ENCODE results near the gene CAMKMT. TPM values are rescaled to one million over a fixed set of nuclear protein-coding genes. Genes with fewer than 3 reads are reported as not detected.

Gene CAMKMT
- total RNA-seq, 1 experiment from 2014 or later, result 2.7 TPM

DNA sequence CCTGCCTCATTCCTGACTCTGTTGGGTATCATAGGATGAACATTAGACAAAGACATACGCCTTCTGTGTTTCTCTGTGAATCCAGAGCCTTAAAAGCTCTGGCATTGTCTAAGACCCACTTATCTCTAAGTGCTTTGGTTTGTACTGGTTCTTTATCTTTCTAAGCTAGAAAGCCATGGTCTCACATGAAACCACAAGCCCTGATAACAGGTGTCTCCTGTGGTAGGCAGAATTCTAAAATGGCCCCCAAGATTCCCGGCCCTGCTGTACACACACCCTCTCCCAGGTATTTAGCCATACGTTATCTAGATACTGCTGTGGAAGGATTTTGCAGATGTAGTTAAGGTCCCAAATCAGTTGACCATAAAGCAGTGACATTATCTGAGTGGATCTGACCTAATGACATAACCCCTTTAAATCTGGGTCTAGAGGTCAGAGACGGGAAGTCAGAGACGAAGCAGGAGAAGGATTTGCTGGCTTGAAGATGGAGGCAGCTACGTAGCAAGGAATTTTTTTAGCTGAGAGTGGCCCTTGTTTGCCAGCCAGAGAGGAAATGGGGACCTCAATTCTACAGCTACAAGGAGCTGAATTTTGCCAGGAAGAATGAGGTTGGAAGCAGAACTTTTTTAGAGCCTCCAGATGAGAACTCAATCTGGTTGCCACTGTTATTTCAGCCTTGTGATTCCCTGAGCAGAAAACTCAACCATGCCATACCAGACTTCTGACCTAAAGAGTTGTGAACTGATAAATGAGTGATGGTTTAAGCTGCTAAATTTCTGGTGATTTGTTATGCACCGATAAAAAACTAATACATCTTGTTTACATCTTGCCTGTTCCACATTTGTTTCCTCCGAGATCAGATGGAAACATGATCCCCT is 186.7 kb downstream of the CAMKMT start:
- no peak for DNase-seq
- Histone ChIP-seq H3K9me2 (replicated peaks; ENCODE audit: low read length) (no peaks in the 10 kb centered on the region), H3K4me3 (ENCODE audit: low read length) (peak overlapping the region; percentile 26; the same call in 1 of the 2 replicates), H3K36me3 (ENCODE audit: low read depth, low read length) (no peaks in the 10 kb centered on the region), H3K9ac (ENCODE audit: low read length) (no peak overlapping the region), H3K9me3 (ENCODE audit: low read length) (no peaks in the 10 kb centered on the region), H3K27ac (ENCODE audit: low read length) (peak overlapping the region; percentile 89), H3K4me2 (ENCODE audit: low read length) (peak overlapping the region; percentile 82), H3K4me1 (ENCODE audit: insufficient read depth, low read length) (peaks cover 50% of the 10 kb centered on the region), H2AFZ (ENCODE audit: low read length) (peak overlapping the region; percentile 28), H3K27me3 (ENCODE audit: low read length) (no peaks in the 10 kb centered on the region), H3K79me2 (ENCODE audit: low read length) (no peaks in the 10 kb centered on the region), H3F3A (ENCODE audit: low read length, unreplicated experiment) (peaks cover 4% of the 10 kb centered on the region), H4K20me1 (ENCODE audit: low read length) (no peaks in the 10 kb centered on the region)
- ChIA-PET CTCF (interaction anchor here (0.7 to 1.4 kb wide), 2 partner anchors 69 to 424 kb away, joined by 3 to 4 read pairs; no protein-coding TSS in a partner anchor), POLR2A (ENCODE audit: unreplicated experiment) (no interaction called here)
- intact Hi-C loops (cut with micrococcal nuclease), result loop anchor here (2.0 kb wide), 1 partner anchor 24 kb away; no protein-coding TSS in a partner anchor
- TF ChIP-seq EZH2 (IDR thresholded peaks at IDR 0.05; ENCODE audit: low read length, unreplicated experiment) (no peak), EZH2phosphoT487 (IDR thresholded peaks at IDR 0.05; ENCODE audit: borderline replicate concordance, low read length) (no peak)
- TF ChIP-seq, protein P1, sequence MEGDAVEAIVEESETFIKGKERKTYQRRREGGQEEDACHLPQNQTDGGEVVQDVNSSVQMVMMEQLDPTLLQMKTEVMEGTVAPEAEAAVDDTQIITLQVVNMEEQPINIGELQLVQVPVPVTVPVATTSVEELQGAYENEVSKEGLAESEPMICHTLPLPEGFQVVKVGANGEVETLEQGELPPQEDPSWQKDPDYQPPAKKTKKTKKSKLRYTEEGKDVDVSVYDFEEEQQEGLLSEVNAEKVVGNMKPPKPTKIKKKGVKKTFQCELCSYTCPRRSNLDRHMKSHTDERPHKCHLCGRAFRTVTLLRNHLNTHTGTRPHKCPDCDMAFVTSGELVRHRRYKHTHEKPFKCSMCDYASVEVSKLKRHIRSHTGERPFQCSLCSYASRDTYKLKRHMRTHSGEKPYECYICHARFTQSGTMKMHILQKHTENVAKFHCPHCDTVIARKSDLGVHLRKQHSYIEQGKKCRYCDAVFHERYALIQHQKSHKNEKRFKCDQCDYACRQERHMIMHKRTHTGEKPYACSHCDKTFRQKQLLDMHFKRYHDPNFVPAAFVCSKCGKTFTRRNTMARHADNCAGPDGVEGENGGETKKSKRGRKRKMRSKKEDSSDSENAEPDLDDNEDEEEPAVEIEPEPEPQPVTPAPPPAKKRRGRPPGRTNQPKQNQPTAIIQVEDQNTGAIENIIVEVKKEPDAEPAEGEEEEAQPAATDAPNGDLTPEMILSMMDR (conservative IDR thresholded peaks at IDR 0.05; ENCODE audit: low read depth, low read length), result no peak
- ATAC-seq, result no peak; the same call in none of the 2 replicates
- no TSS peak for BruUV-seq (replicated peaks)

DNA sequence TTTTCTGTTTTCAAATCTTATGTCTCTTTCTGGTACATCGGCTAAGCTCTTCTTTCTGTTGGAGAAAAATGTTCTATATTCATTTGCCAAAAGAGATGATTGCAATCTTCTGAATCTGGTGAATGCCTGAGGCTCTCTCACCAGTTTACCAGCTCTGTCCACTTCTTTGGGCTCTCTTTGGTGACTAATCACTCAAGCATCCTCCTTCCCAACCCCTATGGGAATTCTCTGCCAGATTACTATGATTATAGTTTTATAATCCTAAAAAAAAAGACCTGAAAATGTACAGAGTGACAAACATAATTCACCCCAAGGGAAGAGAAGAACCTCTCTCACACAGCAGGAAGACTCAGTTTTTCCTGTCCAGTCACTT is 187.3 kb downstream of the CAMKMT start:
- peak overlapping the region; percentile 45; the same call in 1 of the 2 replicates for H3K9ac ChIP-seq (ENCODE audit: low read length)
- peak overlapping the region; percentile 28 for H2AFZ ChIP-seq (ENCODE audit: low read length)
- peak overlapping the region; percentile 82 for H3K4me2 ChIP-seq (ENCODE audit: low read length)
- H3K9me3 ChIP-seq (ENCODE audit: low read length), result no peaks in the 10 kb centered on the region
- TF ChIP-seq EZH2phosphoT487 (IDR thresholded peaks at IDR 0.05; ENCODE audit: borderline replicate concordance, low read length) (no peak), EZH2 (IDR thresholded peaks at IDR 0.05; ENCODE audit: low read length, unreplicated experiment) (no peak)
- TF ChIP-seq, protein P1 (conservative IDR thresholded peaks at IDR 0.05; ENCODE audit: low read depth, low read length), result no peak
- H3K4me3 ChIP-seq (ENCODE audit: low read length), result peak overlapping the region; percentile 26; the same call in 1 of the 2 replicates
- H3K36me3 ChIP-seq (ENCODE audit: low read depth, low read length), result no peaks in the 10 kb centered on the region
- ChIA-PET CTCF (interaction anchor here (0.5 to 1.4 kb wide), 4 partner anchors 69 to 423 kb away, joined by 3 to 5 read pairs (median 4); no protein-coding TSS in a partner anchor), POLR2A (ENCODE audit: unreplicated experiment) (no interaction called here)
- H3K79me2 ChIP-seq (ENCODE audit: low read length), result no peaks in the 10 kb centered on the region
- H3F3A ChIP-seq (ENCODE audit: low read length, unreplicated experiment), result peaks cover 4% of the 10 kb centered on the region
- BruUV-seq (replicated peaks), result no TSS peak
- ATAC-seq (peak; percentile 84), DNase-seq (peak; percentile 97)
- no peaks in the 10 kb centered on the region for H3K27me3 ChIP-seq (ENCODE audit: low read length)
- no peaks in the 10 kb centered on the region for H4K20me1 ChIP-seq (ENCODE audit: low read length)
- H3K9me2 ChIP-seq (replicated peaks; ENCODE audit: low read length), result no peaks in the 10 kb centered on the region
- intact Hi-C loops (cut with micrococcal nuclease), result loop anchor here (2.0 kb wide), 1 partner anchor 24 kb away; no protein-coding TSS in a partner anchor
- peak overlapping the region; percentile 89 for H3K27ac ChIP-seq (ENCODE audit: low read length)
- peaks cover 54% of the 10 kb centered on the region for H3K4me1 ChIP-seq (ENCODE audit: insufficient read depth, low read length)

Measured in PC-3 (cell line).